H1 (cell line): Measurements from ENCODE around the gene OPCML. TPM values are rescaled to one million over a fixed set of nuclear protein-coding genes. Genes with fewer than 3 reads are reported as not detected.

Source experiments
- CTCF ChIA-PET: fragments of 300-600 bp; sonication (Branson Sonifier 250); formaldehyde crosslinking; loops from one replicate; lab custom pipeline; 2021; ENCODE audit not compliant: partially characterized antibody; lab: Charles Lee
- POLR2A ChIA-PET: fragments of 300-600 bp; sonication (Branson Sonifier 250); formaldehyde crosslinking; loops from one replicate; lab custom pipeline; 2021; ENCODE audit warnings: inconsistent platforms; ENCODE audit not compliant: partially characterized antibody; lab: Charles Lee
- DNase-seq, 2 experiments: peaks; one replicate each; pipeline versions ENCODE4 v3.0.0 to v3.0.0-alpha.2; 2010 to 2022; ENCODE audit warnings: low spot score in 2 of 2, low read depth in 1 of 2, mixed read lengths in 1 of 2
- FAIRE-seq: peaks from 2 replicates; lab custom pipeline; 2011; peaks lifted over from hg19 to GRCh38; lab: Jason Lieb, UNC
- H2AFZ ChIP-seq: 2 replicates; pipeline ENCODE4 v1.8.1; 2012; ENCODE audit warnings: low read length, inconsistent platforms
- H2AK5ac ChIP-seq: 2 replicates; pipeline ENCODE4 v1.6.1; 2013; ENCODE audit warnings: low read depth, low read length
- H2BK120ac ChIP-seq: replicated peaks from 2 replicates; pipeline ENCODE3; 2013; ENCODE audit warnings: low read depth, low read length, inconsistent platforms
- H2BK12ac ChIP-seq: 2 replicates; pipeline ENCODE4 v1.6.1; 2013; ENCODE audit warnings: low read depth, low read length
- H2BK15ac ChIP-seq: 2 replicates; pipeline ENCODE4 v1.6.1; 2013; ENCODE audit warnings: low read length
- H2BK20ac ChIP-seq: 2 replicates; pipeline ENCODE4 v1.6.1; 2013; ENCODE audit warnings: low read length
- H2BK5ac ChIP-seq: 2 replicates; pipeline ENCODE4 v1.6.1; 2013; ENCODE audit warnings: low read depth, low read length
- H3K14ac ChIP-seq: 2 replicates; pipeline ENCODE4 v1.6.1; 2013; ENCODE audit warnings: inconsistent platforms; ENCODE audit not compliant: insufficient read length
- H3K18ac ChIP-seq: 2 replicates; pipeline ENCODE4 v1.6.1; 2013; ENCODE audit warnings: low read length; ENCODE audit errors: extremely low read depth
- H3K23ac ChIP-seq: 2 replicates; pipeline ENCODE4 v1.6.1; 2013; ENCODE audit warnings: inconsistent platforms; ENCODE audit not compliant: insufficient read length
- H3K23me2 ChIP-seq: 2 replicates; pipeline ENCODE4 v1.6.1; 2013; ENCODE audit warnings: low read depth, low read length
- H3K27ac ChIP-seq: 2 replicates; pipeline ENCODE4 v1.6.1; 2011; ENCODE audit warnings: low read depth, low read length, inconsistent platforms
- H3K27me3 ChIP-seq, 4 experiments: replicated peaks in 1 of 4; 1 replicate in 1 of 4; 2 replicates in 3 of 4; pipeline versions ENCODE4 v1.6.1 to v1.8.1; 2011 to 2013; ENCODE audit warnings: low read length in 3 of 4, mild to moderate bottlenecking in 3 of 4, inconsistent platforms in 2 of 4, mixed read lengths in 2 of 4, moderate library complexity in 1 of 4; ENCODE audit not compliant: control insufficient read depth in 3 of 4, insufficient read depth in 3 of 4; ENCODE audit errors: extremely low read depth in 1 of 4
- H3K36me3 ChIP-seq, 4 experiments: 2 replicates each; pipeline versions ENCODE4 v1.6.1 to v1.8.1; 2011 to 2013; ENCODE audit warnings: mild to moderate bottlenecking in 4 of 4, low read length in 3 of 4, moderate library complexity in 2 of 4, control low read depth in 1 of 4, inconsistent platforms in 1 of 4; ENCODE audit not compliant: insufficient read depth in 4 of 4, control insufficient read depth in 2 of 4
- H3K4ac ChIP-seq: replicated peaks from 2 replicates; pipeline ENCODE3; 2013; ENCODE audit warnings: low read length, low read depth, mixed read lengths, inconsistent platforms; ENCODE audit not compliant: insufficient read length
- H3K4me1 ChIP-seq, 4 experiments: replicated peaks in 1 of 4; 1 replicate in 1 of 4; 2 replicates in 3 of 4; pipeline versions ENCODE4 v1.6.1 to v1.8.1; 2011 to 2013; ENCODE audit warnings: low read length in 3 of 4, inconsistent platforms in 2 of 4, mixed read lengths in 1 of 4; ENCODE audit not compliant: insufficient read depth in 4 of 4, control insufficient read depth in 3 of 4
- H3K4me2 ChIP-seq, 2 experiments: 2 replicates each; pipeline versions ENCODE4 v1.6.1 to v1.8.1; 2011 to 2013; ENCODE audit warnings: low read depth in 2 of 2, low read length in 2 of 2, control low read depth in 1 of 2, inconsistent platforms in 1 of 2, mild to moderate bottlenecking in 1 of 2; ENCODE audit not compliant: insufficient read depth in 1 of 2
- H3K4me3 ChIP-seq, 4 experiments: fragments of 200-600, 300-600 bp in 1 of 4; sonication (generic), shearing (Covaris generic), sonication (Bioruptor Twin) in 1 of 4; 2 replicates each; pipeline versions ENCODE4 v1.5.1 to v1.8.1; 2011 to 2016; ENCODE audit warnings: low read length in 4 of 4, low read depth in 3 of 4, control low read depth in 2 of 4, inconsistent platforms in 2 of 4, mild to moderate bottlenecking in 2 of 4, mixed read lengths in 1 of 4, moderate library complexity in 1 of 4; ENCODE audit not compliant: insufficient read depth in 2 of 4; ENCODE audit errors: extremely low read depth in 1 of 4
- H3K56ac ChIP-seq: replicated peaks from 2 replicates; pipeline ENCODE3; 2013; ENCODE audit warnings: low read depth, mild to moderate bottlenecking, mixed read lengths, low read length, inconsistent platforms; ENCODE audit not compliant: insufficient read length
- H3K79me1 ChIP-seq: 2 replicates; pipeline ENCODE4 v1.6.1; 2013; ENCODE audit warnings: low read depth, low read length, control low read depth
- H3K79me2 ChIP-seq, 2 experiments: 2 replicates each; pipeline versions ENCODE4 v1.6.1 to v1.8.1; 2012 to 2013; ENCODE audit warnings: low read length in 2 of 2, mild to moderate bottlenecking in 2 of 2, inconsistent platforms in 1 of 2; ENCODE audit not compliant: insufficient read depth in 2 of 2, control insufficient read depth in 1 of 2
- H3K9ac ChIP-seq, 4 experiments: replicated peaks in 1 of 4; 1 replicate in 1 of 4; 2 replicates in 3 of 4; pipeline versions ENCODE4 v1.6.1 to v1.8.1; 2011 to 2013; ENCODE audit warnings: low read depth in 3 of 4, low read length in 3 of 4, control low read depth in 2 of 4, mild to moderate bottlenecking in 2 of 4, moderate library complexity in 2 of 4, inconsistent platforms in 1 of 4; ENCODE audit errors: extremely low read depth in 1 of 4
- H3K9me3 ChIP-seq, 2 experiments: 2 replicates each; pipeline versions ENCODE4 v1.6.1 to v1.8.1; 2012 to 2013; ENCODE audit warnings: mild to moderate bottlenecking in 2 of 2, moderate library complexity in 2 of 2, control low read depth in 1 of 2, inconsistent platforms in 1 of 2, low read depth in 1 of 2, low read length in 1 of 2, mixed read lengths in 1 of 2; ENCODE audit not compliant: insufficient read depth in 2 of 2
- H4K20me1 ChIP-seq, 2 experiments: replicated peaks in 1 of 2; 2 replicates each; pipeline versions ENCODE3 to v1.8.1; 2011 to 2013; ENCODE audit warnings: inconsistent platforms in 2 of 2, low read length in 2 of 2, mild to moderate bottlenecking in 1 of 2; ENCODE audit not compliant: insufficient read depth in 2 of 2, control insufficient read depth in 1 of 2
- H4K5ac ChIP-seq: 2 replicates; pipeline ENCODE4 v1.6.1; 2013; ENCODE audit warnings: low read length, low read depth, mixed read lengths, inconsistent platforms; ENCODE audit not compliant: insufficient read length
- H4K8ac ChIP-seq: 2 replicates; pipeline ENCODE4 v1.8.0; 2013; ENCODE audit warnings: mild to moderate bottlenecking, moderate library complexity, low read length, inconsistent platforms; ENCODE audit not compliant: insufficient read depth; ENCODE audit errors: extremely low read depth
- H4K91ac ChIP-seq: replicated peaks from 2 replicates; pipeline ENCODE3; 2013; ENCODE audit warnings: low read length, mixed read lengths, inconsistent platforms; ENCODE audit not compliant: insufficient read length
- ASH2L ChIP-seq: fragments of 200-600, 300-600 bp; sonication (generic); IDR thresholded peaks from one replicate; pipeline ENCODE4 v1.7.1; 2017; ENCODE audit warnings: low read length
- ATF3 ChIP-seq: IDR thresholded peaks from 2 replicates; pipeline ENCODE4 v1.6.1; 2011; ENCODE audit warnings: low read depth, mild to moderate bottlenecking, low read length; ENCODE audit not compliant: insufficient read depth
- CBX5 ChIP-seq: fragments of 300-800, 300-1000 bp; sonication (generic); IDR thresholded peaks from 2 replicates; pipeline ENCODE4 v1.7.1; 2016; ENCODE audit warnings: antibody characterized with exemption, low read length, low read depth
- FOSL1 ChIP-seq: IDR thresholded peaks from 2 replicates; pipeline ENCODE4 v1.6.1; 2011; ENCODE audit warnings: mild to moderate bottlenecking, low read depth, low read length, moderate library complexity; ENCODE audit not compliant: insufficient read depth
- GABPA ChIP-seq: IDR thresholded peaks from 2 replicates; pipeline ENCODE4 v1.6.1; 2011; ENCODE audit warnings: mild to moderate bottlenecking, low read length, moderate library complexity, borderline replicate concordance; ENCODE audit not compliant: insufficient read depth
- RXRA ChIP-seq: IDR thresholded peaks from 2 replicates; pipeline ENCODE4 v1.6.1; 2011; ENCODE audit warnings: low read depth, mild to moderate bottlenecking, low read length, moderate library complexity; ENCODE audit not compliant: insufficient read depth
- SIX5 ChIP-seq: IDR thresholded peaks from 2 replicates; pipeline ENCODE4 v1.6.1; 2011; ENCODE audit warnings: mild to moderate bottlenecking, low read depth, low read length
- SRF ChIP-seq: IDR thresholded peaks from 2 replicates; pipeline ENCODE4 v1.6.1; 2011; ENCODE audit warnings: mild to moderate bottlenecking, low read depth, low read length, moderate library complexity
- SUZ12 ChIP-seq: fragments of 200-600 bp; sonication (generic); IDR thresholded peaks from 2 replicates; pipeline ENCODE4 v1.6.1; 2012; ENCODE audit warnings: mild to moderate bottlenecking, inconsistent platforms, low read length, moderate library complexity, mixed read lengths
- YY1 ChIP-seq: IDR thresholded peaks from 2 replicates; pipeline ENCODE4 v1.6.1; 2011; ENCODE audit warnings: low read depth, mild to moderate bottlenecking, low read length
- WGBS, 2 experiments: shearing (Covaris generic) in 1 of 2; methylation state at CpG; one replicate each; pipeline versions ENCODE4 v1.1.6 to v1.1.7; 2013 to 2015; ENCODE audit warnings: low lambda C conversion rate in 2 of 2, mixed read lengths in 2 of 2, inconsistent platforms in 1 of 2, low coverage in 1 of 2, missing lambda C conversion rate in 1 of 2; ENCODE audit not compliant: insufficient replicate concordance in 2 of 2, insufficient coverage in 1 of 2, insufficient read length in 1 of 2; ENCODE audit errors: extremely low coverage in 1 of 2, missing lambda C conversion rate in 1 of 2; 5-methylcytosine and 5-hydroxymethylcytosine counted together
- polyA plus RNA-seq, 7 experiments: library from polyadenylated mRNA; depleted of rRNA in 3 of 7; stranded (reverse) in 5 of 7; unstranded in 2 of 7; fragments of >200 nt in 5 of 7; fragments of 200-250 nt in 2 of 7; gene quantifications; 1 replicate in 5 of 7; 2 replicates in 1 of 7; 4 replicates in 1 of 7; pipeline versions ENCODE4 v1.2.1 to v1.2.3, GENCODE V29; 2011 to 2013; ENCODE audit warnings: missing spikeins in 2 of 7, mixed read lengths in 2 of 7
- total RNA-seq: library from RNA; stranded (reverse); fragmentation: NEBNext Ultra II Directional; extraction: Animal tissue kit (Norgen Biotek cat#: 25700); gene quantifications from 2 replicates; pipeline ENCODE4 v1.2.1, GENCODE V29; 2021
- TF ChIP-seq, protein P1 (sequence below): IDR thresholded peaks from 2 replicates; pipeline ENCODE4 v1.6.1; 2011; ENCODE audit warnings: low read length, improper control_type of control experiment

OPCML gene
- total and polyA plus RNA-seq, 2 of the 8 experiments (the other 6 are each of a cell fraction or from before 2014, with no cell fraction given), result 2.3 to 3.1 TPM

GRCh38 chr11:132452616-132453015 lies 1079.7 kb downstream of the OPCML start:
- H3K27me3 ChIP-seq, result no peaks in the 10 kb centered on the region
- TF ChIP-seq SIX5, result no peak
- TF ChIP-seq ATF3, result no peak
- TF ChIP-seq CBX5, result no peak
- TF ChIP-seq YY1, result no peak
- no peak for TF ChIP-seq SUZ12
- no peak for TF ChIP-seq SRF
- no peak for TF ChIP-seq RXRA
- TF ChIP-seq GABPA, result no peak
- no peak for TF ChIP-seq ASH2L
- no peak for TF ChIP-seq FOSL1
- TF ChIP-seq, protein P1, sequence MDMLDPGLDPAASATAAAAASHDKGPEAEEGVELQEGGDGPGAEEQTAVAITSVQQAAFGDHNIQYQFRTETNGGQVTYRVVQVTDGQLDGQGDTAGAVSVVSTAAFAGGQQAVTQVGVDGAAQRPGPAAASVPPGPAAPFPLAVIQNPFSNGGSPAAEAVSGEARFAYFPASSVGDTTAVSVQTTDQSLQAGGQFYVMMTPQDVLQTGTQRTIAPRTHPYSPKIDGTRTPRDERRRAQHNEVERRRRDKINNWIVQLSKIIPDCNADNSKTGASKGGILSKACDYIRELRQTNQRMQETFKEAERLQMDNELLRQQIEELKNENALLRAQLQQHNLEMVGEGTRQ, result no peak
- no peak overlapping the region for H3K14ac ChIP-seq
- H3K27ac ChIP-seq, result no peak overlapping the region
- no peak overlapping the region for H3K23ac ChIP-seq
- H2BK15ac ChIP-seq, result no peak overlapping the region
- H2BK20ac ChIP-seq, result peak overlapping the region; percentile 23; the same call in 1 of the 2 replicates
- no peaks in the 10 kb centered on the region for H3K23me2 ChIP-seq
- peak overlapping the region; percentile 96; the same call in 1 of the 2 replicates for H2AK5ac ChIP-seq
- H3K4me3 ChIP-seq, result no peak overlapping the region
- H3K56ac ChIP-seq, result no peak overlapping the region
- no peaks in the 10 kb centered on the region for H3K79me2 ChIP-seq
- WGBS, 2 experiments, result 90% methylated on average over 1 of the region's 1 CpG; no CpG with 5 or more reads in 1 of the 2 experiments
- peak overlapping the region; percentile 66; the same call in 1 of the 2 replicates for H2BK5ac ChIP-seq
- no peaks in the 10 kb centered on the region for H4K20me1 ChIP-seq
- DNase-seq (no peak), FAIRE-seq (no peak)
- H4K5ac ChIP-seq, result no peak overlapping the region
- H3K9me3 ChIP-seq, result no peaks in the 10 kb centered on the region
- H3K4me2 ChIP-seq, result peak overlapping the region; percentile 31 to 69; a peak in 3 of 4 replicates
- no peaks in the 10 kb centered on the region for H3K79me1 ChIP-seq
- H3K36me3 ChIP-seq, result no peaks in the 10 kb centered on the region
- CTCF ChIA-PET, result no interaction called here
- no peak overlapping the region for H2AFZ ChIP-seq
- H3K9ac ChIP-seq, result no peak overlapping the region; a peak in 1 of 7 replicates
- peaks cover 1 to 20% (median 9%) of the 10 kb centered on the region in 4 experiments; a peak in 6 of 7 replicates for H3K4me1 ChIP-seq
- H4K8ac ChIP-seq, result no peak overlapping the region
- no peak overlapping the region for H2BK120ac ChIP-seq
- H2BK12ac ChIP-seq, result peak overlapping the region; percentile 96
- no peak overlapping the region for H3K4ac ChIP-seq
- POLR2A ChIA-PET, result interaction anchor here (1.0 kb wide), 1 partner anchor 18 kb away, joined by 4 read pairs; no protein-coding TSS in a partner anchor
- H3K18ac ChIP-seq, result no peak overlapping the region
- no peak overlapping the region for H4K91ac ChIP-seq
